ENCODE measurements around the gene BTAF1.

The BTAF1 gene

DNA sequence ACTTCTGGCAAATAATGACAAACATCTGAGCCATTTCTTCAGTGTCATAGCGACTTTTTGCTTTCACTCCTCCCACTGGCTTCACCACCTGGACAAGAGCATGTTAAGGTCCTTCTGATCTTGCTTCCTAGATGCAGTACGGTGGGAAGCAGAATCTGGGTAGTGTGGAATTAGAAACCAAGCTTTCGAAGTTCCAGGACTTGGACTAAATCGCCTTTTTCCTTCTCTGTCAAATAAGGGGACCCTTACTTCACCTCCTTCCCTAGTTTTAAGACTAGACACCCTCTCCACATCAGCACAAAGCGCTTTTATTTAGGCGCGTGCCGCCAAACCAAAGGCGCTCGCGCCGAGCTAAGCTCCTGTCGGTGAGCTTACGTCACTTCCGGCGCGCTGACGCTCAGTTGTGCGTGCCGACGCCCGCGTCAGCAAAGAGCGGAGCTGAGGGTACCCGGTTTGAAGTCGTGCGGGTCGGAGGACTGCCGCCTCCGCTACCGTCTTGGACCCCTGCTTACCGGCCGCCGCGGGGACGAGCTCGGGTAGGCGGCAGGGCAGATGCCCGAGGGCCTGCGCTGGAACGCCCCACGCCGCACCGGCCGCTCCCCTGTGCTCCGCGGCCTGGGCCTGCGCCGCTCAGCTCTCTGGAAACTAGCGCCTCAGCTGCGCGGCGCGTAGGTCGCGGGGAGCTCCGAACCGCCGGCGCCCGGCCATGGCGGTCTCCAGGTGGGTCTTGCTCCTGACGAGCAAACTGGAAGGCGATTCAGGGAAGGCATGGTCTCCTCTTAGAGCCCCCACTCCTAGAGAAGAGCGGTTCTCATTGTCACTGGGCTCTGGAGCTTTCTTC, at the start of gene BTAF1:
BTAF1 (plus strand) TSS at position 400 of the 841 bp plus-strand sequence; CDS start at position 707, 307 bp downstream.
- Mint-ChIP-seq H3K4me3 (peak within 1 kb of the TSS; percentile 95 to 99 (median 97)), H3K27me3 (ENCODE audit: low read depth) (no peaks in the 10 kb centered on the region), H3K36me3 (ENCODE audit: low read depth) (peaks cover 9% of the 10 kb centered on the region), H3K4me1 (peaks cover 37% of the 10 kb centered on the region), H3K27ac (peak within 1 kb of the TSS; percentile 97 to 98 (median 98)), H3K9me3 (peaks cover 5% of the 10 kb centered on the region)
- no peak for TF ChIP-seq CTCF (IDR thresholded peaks at IDR 0.05; ENCODE audit: unreplicated experiment in 3 of 3)

GRCh38 chr10:91875156-91875555, 48.4 kb upstream of the BTAF1 start:
- Mint-ChIP-seq H3K4me3 (no peak overlapping the region), H3K9me3 (no peaks in the 10 kb centered on the region), H3K27ac (peak overlapping the region in 1 of 3 experiments; percentile 76), H3K4me1 (peaks cover 10% of the 10 kb centered on the region), H3K36me3 (ENCODE audit: low read depth) (no peaks in the 10 kb centered on the region), H3K27me3 (ENCODE audit: low read depth) (no peaks in the 10 kb centered on the region)
- no peak for TF ChIP-seq CTCF (IDR thresholded peaks at IDR 0.05; ENCODE audit: unreplicated experiment in 3 of 3)

DNA sequence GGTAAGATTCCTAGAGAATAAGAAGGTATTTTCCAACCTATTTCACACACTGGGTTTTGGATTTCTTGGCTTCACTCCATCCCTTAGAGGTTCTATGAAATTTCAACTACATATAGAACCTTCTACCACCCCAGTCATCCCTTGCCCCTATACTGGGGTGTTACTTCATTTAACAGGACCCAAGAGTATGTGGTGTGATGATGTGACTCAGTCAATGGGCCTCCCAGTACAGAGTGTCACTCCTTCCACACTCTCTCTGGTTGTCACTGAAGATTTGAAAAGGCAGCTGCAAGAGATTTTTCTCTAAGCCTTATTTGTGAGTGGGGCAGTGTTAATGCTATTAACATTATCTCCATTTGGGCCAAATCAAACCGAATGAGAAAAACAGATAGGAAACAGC, 47.8 kb upstream of the BTAF1 start:
- no peak for TF ChIP-seq CTCF (IDR thresholded peaks at IDR 0.05; ENCODE audit: unreplicated experiment in 3 of 3)
- Mint-ChIP-seq H3K4me3 (no peak overlapping the region), H3K27ac (no peak overlapping the region), H3K27me3 (ENCODE audit: low read depth) (no peaks in the 10 kb centered on the region), H3K36me3 (ENCODE audit: low read depth) (no peaks in the 10 kb centered on the region), H3K9me3 (no peaks in the 10 kb centered on the region), H3K4me1 (peaks cover 12% of the 10 kb centered on the region)

DNA sequence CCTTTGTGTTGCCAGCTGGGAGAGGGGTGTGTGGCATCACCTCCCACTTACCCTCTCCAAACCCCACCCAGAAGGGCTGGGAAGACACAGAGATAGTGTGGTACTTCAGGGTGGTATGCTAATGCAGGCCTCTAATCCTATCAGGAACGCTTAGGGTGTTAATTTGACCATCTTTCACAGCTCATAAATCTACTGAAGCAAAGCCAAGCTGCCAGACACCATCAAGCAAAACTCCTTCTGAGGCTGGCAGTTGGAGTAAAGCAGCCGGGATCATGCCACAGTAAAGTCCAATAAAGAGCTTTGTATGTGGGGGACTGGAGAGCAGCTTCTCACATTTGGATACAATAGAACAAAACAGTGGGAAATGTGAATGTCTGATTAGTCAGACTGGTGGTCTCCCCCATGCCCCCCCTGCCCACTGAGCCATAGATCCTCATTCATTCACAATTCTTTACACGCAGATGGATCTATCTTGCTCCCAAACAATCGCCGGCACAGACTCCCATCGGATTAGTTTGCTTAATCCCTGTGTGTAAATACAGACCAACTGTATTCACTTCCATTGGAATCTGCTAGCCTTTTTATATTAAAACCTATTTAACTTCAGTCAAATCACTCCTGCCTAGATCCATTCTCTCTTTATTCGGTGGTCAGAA, 43.9 kb upstream of the BTAF1 start:
- peaks cover 27% of the 10 kb centered on the region for H3K4me1 Mint-ChIP-seq
- peak overlapping the region in 1 of 3 experiments; percentile 45 for H3K27ac Mint-ChIP-seq
- no peaks in the 10 kb centered on the region for H3K9me3 Mint-ChIP-seq
- H3K27me3 Mint-ChIP-seq (ENCODE audit: low read depth), result no peaks in the 10 kb centered on the region
- H3K36me3 Mint-ChIP-seq (ENCODE audit: low read depth), result no peaks in the 10 kb centered on the region
- TF ChIP-seq CTCF (IDR thresholded peaks at IDR 0.05; ENCODE audit: unreplicated experiment in 3 of 3), result no peak
- no peak overlapping the region for H3K4me3 Mint-ChIP-seq

GRCh38 chr10:91880310-91880709, 43.3 kb upstream of the BTAF1 start:
- Mint-ChIP-seq H3K36me3 (ENCODE audit: low read depth) (no peaks in the 10 kb centered on the region), H3K27ac (no peak overlapping the region), H3K4me3 (no peak overlapping the region), H3K27me3 (ENCODE audit: low read depth) (no peaks in the 10 kb centered on the region), H3K4me1 (peaks cover 33% of the 10 kb centered on the region), H3K9me3 (no peaks in the 10 kb centered on the region)
- no peak for TF ChIP-seq CTCF (IDR thresholded peaks at IDR 0.05; ENCODE audit: unreplicated experiment in 3 of 3)
